OCI-LY7 (cell line): ENCODE data around the gene SERPINA5.

ENCODE experiments used
- CTCF ChIP-seq: fragments of 200-600 bp; sonication (generic); conservative IDR thresholded peaks from 2 replicates; pipeline ENCODE4 v1.5.1; 2014; ENCODE audit warnings: mild to moderate bottlenecking, antibody characterized with exemption, low read length, moderate library complexity, mixed read lengths
- EZH2phosphoT487 ChIP-seq: fragments of 200-600 bp; sonication (generic); IDR thresholded peaks from 2 replicates; pipeline ENCODE4 v1.6.1; 2018; ENCODE audit warnings: low read depth, borderline replicate concordance, mild to moderate bottlenecking, mixed run types, antibody characterized with exemption, low read length, moderate library complexity, mixed read lengths

GRCh38 chr14:94596361-94596760 is 15.1 kb downstream of the SERPINA5 start:
- TF ChIP-seq EZH2phosphoT487 (no peak), CTCF (no peak)
